Esophagus (tissue), 2 donors: ENCODE results near the gene GRK4. TPM values are rescaled to one million over a fixed set of nuclear protein-coding genes. Genes with fewer than 3 reads are reported as not detected.
"Not testable (repeated sequence)": the region's sequence is repeated elsewhere in the genome, so short reads cannot be mapped to it uniquely, and the experiment has no call there.

Experiments
- H3K27ac ChIP-seq, 2 donors: one replicate each; pipeline ENCODE4 v1.5.1; 2013; ENCODE audit warnings: low read depth in 2 of 2, mild to moderate bottlenecking in 2 of 2, inconsistent platforms in 1 of 2, low read length in 1 of 2, moderate library complexity in 1 of 2
- H3K27me3 ChIP-seq, 2 donors: one replicate each; pipeline ENCODE4 v1.6.1; 2013; ENCODE audit warnings: low read length in 2 of 2, control low read depth in 1 of 2, mild to moderate bottlenecking in 1 of 2; ENCODE audit not compliant: insufficient read depth in 2 of 2, control insufficient read depth in 1 of 2
- H3K36me3 ChIP-seq, 2 donors: one replicate each; pipeline ENCODE4 v1.6.1; 2013; ENCODE audit warnings: low read length in 1 of 2; ENCODE audit not compliant: control insufficient read depth in 2 of 2, insufficient read depth in 2 of 2
- H3K4me1 ChIP-seq, 2 donors: one replicate each; pipeline ENCODE4 v1.6.1; 2013; ENCODE audit warnings: low read length in 1 of 2; ENCODE audit not compliant: control insufficient read depth in 2 of 2, insufficient read depth in 2 of 2
- H3K4me3 ChIP-seq, 2 donors: one replicate each; pipeline ENCODE4 v1.5.1; 2013; ENCODE audit warnings: low read length in 2 of 2, mild to moderate bottlenecking in 2 of 2, low read depth in 1 of 2, moderate library complexity in 1 of 2
- H3K9me3 ChIP-seq, 2 donors: one replicate each; pipeline ENCODE4 v1.6.1; 2013; ENCODE audit warnings: mild to moderate bottlenecking in 2 of 2, low read depth in 1 of 2, low read length in 1 of 2, moderate library complexity in 1 of 2; ENCODE audit not compliant: control insufficient read depth in 2 of 2, insufficient read depth in 1 of 2
- WGBS, 2 donors: extraction: QIAGEN DNeasy Blood & Tissue Kit; methylation state at CpG; one replicate each; pipeline ENCODE4 v1.1.7; 2013; 5-methylcytosine and 5-hydroxymethylcytosine counted together
- polyA plus RNA-seq, 2 donors: library from polyadenylated mRNA; stranded (reverse); fragments of 200-250 nt; gene quantifications; one replicate each; pipeline ENCODE4 v1.2.3, GENCODE V29; 2013
- donor health status: healthy with polysubstance abuse.
- donor health status: Bipolar disorder and iron deficiency.

GRK4 gene
- polyA plus RNA-seq, 2 donors, result 1.2 to 1.7 TPM

DNA sequence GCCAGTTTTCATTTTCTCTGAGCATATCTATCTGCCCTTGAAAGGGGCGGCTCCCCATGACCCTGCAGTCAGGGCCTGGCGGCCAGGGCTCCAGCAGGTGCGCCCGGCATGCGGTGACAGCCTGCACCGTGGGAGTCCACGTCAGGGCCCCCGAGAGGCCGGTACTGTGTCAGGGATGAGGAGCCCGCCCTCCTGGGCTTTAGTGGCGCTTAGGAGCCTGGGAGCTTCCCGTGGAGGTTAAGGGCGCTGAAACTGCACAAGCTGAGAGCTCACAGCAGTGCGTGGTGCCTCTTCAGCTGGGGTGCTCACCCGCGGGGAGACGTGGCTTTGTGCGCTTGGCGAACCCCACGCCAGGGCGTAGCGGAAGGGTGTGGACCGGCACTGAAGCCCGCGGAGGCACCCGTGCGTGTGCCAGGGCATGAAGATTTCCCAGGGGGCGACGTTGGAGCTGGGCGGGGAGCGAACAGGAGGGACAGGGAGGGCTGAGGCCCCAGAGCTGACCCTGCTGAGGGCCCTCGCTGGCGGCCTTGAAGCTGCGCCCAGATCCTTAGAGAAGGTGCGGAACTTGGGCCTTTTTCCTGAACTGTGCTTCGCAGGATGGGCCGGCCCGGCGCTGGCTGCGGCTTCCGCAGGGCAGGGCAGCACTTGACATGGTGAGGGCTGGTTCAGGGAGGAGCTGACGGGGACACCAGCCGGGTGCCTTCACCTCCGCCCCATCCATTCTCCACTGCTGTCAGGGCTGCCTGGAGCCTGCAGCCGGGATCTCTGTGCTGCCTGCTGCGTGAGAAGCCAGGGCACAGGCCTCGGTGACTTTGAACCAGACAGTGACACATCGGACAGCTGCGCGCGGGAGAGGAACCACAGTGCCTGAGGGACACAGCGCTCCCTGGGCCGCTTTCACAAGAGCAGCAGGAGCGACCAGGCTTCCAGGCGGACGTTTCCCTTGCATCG lies 78.1 kb downstream of the GRK4 start:
- Histone ChIP-seq H3K4me3 (peak overlapping the region; percentile 35 to 59), H3K9me3 (no peaks in the 10 kb centered on the region)

DNA sequence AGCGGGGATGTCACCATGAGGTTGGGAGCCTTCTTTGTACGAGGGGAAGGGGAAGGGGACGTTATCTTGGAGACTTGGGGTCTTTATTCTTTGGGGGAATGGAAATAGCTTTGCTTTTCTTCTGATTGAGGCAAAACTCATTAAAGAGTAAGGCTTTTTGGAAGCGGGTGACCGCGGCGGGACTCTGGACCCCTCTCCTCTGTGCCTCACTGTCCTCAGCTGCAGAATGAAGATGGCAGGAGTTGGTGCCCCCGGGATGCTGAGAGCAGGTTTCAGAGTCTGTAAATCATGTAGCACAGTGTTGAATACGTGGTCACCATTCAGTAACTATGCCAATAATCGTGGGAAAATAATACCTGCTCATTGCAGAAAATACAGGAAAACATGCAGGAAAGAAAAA lies 78.9 kb downstream of the GRK4 start:
- Histone ChIP-seq H3K36me3 (no peaks in the 10 kb centered on the region), H3K4me3 (peak overlapping the region; percentile 35 to 59), H3K4me1 (peaks cover 0 to 7% of the 10 kb centered on the region in 2 donors), H3K9me3 (no peaks in the 10 kb centered on the region), H3K27ac (peak overlapping the region; percentile 31 to 83), H3K27me3 (no peaks in the 10 kb centered on the region)
- WGBS, 2 donors, result 58 to 59% methylated on average over 10 of the region's 10 CpGs

More for the DNA sequence above, 78.1 kb downstream of the GRK4 start:
- H3K36me3 ChIP-seq, result no peaks in the 10 kb centered on the region
- H3K27me3 ChIP-seq, result no peaks in the 10 kb centered on the region
- H3K4me1 ChIP-seq, result peaks cover 0 to 7% of the 10 kb centered on the region in 2 donors
- 16 to 26% methylated on average over 56 to 57 of the region's 57 CpGs for WGBS, 2 donors
- H3K27ac ChIP-seq, result peak overlapping the region; percentile 81 to 83

- Histone ChIP-seq H3K27me3 (no peaks in the 10 kb centered on the region), H3K27ac (no peak overlapping the region), H3K4me1 (peaks cover 0 to 8% of the 10 kb centered on the region in 2 donors), H3K9me3 (no peaks in the 10 kb centered on the region), H3K36me3 (no peaks in the 10 kb centered on the region), H3K4me3 (no peak overlapping the region)
- WGBS, 2 donors, result 88 to 91% methylated on average over 11 of the region's 11 CpGs
Observed at GRCh38 chr4:3043282-3044020, 80.1 kb downstream of the GRK4 start.

DNA sequence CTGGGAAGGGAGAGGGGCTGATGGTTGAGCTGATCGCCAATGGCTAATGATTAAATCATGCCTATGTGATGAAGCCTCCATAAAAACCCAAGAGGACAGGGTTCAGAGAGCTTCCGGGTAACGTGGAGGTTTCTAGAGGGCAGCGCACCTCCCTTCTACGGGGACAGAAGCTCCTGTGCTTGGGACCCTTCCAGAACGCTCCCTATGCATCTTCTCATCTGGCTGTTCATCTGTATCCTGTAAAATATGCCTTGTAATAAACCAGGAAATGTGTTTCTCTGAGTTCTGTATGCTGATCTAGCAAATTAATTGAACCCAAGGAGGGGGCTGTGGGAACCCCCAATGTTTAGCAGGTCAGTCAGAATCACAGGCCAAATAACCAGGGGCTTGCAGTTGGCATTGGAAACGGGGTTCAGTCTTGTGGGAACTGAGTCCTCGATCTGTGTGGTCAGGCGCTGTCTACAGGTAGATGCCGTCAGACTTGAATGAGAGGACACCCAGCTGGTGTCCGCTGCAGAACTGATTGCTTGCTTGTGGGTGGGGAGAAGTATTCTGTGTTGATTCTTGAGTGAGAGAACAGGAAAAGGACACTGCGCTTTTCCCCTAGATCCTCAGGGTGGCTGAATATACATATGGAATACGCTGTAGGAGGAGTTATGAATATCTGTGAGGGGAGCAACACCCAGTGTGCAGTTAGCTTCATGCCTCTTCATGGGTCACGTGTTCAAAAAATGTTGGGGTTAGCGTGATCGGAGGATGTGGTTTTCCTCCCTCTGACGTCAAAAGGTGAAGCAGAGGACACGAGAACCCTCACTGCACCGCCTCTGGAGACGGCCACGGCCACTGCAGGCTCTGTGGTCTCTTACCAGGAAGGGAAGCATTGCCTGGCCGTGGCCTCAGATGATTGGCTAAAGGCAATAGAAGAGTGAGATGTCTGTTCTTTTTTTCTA lies 81.8 kb downstream of the GRK4 start:
- H3K27ac ChIP-seq, result no peak overlapping the region
- H3K4me3 ChIP-seq, result no peak overlapping the region
- no peaks in the 10 kb centered on the region for H3K36me3 ChIP-seq
- H3K27me3 ChIP-seq, result no peaks in the 10 kb centered on the region
- H3K9me3 ChIP-seq, result no peaks in the 10 kb centered on the region
- peaks cover 0 to 8% of the 10 kb centered on the region in 2 donors for H3K4me1 ChIP-seq
- WGBS, 2 donors, result 76 to 82% methylated on average over 22 of the region's 22 CpGs

- Histone ChIP-seq H3K4me3 (no peak overlapping the region), H3K27ac (no peak overlapping the region), H3K4me1 (peaks cover 0 to 6% of the 10 kb centered on the region in 2 donors), H3K36me3 (no peaks in the 10 kb centered on the region), H3K27me3 (no peaks in the 10 kb centered on the region), H3K9me3 (no peaks in the 10 kb centered on the region)
- WGBS, 2 donors, result 76 to 82% methylated on average over 7 of the region's 7 CpGs
Observed at GRCh38 chr4:3046162-3046561, 82.8 kb downstream of the GRK4 start.

DNA sequence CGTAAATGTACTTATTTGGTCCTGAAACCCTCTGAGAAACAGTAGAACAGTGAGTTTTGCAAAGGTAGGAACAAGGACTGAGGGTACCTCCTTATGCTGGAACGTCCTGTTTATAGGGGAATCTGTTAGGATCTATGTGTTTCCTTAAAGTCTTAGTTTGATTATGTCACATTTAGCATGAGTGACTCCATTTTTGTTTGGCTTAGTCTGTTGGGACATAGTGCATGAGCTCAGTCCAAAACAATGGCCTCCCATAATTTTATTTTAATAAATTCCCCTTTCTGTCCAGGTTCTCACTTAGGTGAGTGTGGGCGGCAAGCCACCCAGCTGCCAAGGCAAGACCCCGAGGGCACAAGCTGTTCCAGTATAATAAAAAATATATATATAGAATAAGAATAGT lies 83.3 kb downstream of the GRK4 start:
- Histone ChIP-seq H3K27me3 (no peaks in the 10 kb centered on the region), H3K4me1 (peaks cover 0 to 6% of the 10 kb centered on the region in 2 donors), H3K4me3 (no peak overlapping the region), H3K9me3 (no peaks in the 10 kb centered on the region), H3K27ac (no peak overlapping the region), H3K36me3 (no peaks in the 10 kb centered on the region)
- 82 to 89% methylated on average over 4 of the region's 4 CpGs for WGBS, 2 donors

DNA sequence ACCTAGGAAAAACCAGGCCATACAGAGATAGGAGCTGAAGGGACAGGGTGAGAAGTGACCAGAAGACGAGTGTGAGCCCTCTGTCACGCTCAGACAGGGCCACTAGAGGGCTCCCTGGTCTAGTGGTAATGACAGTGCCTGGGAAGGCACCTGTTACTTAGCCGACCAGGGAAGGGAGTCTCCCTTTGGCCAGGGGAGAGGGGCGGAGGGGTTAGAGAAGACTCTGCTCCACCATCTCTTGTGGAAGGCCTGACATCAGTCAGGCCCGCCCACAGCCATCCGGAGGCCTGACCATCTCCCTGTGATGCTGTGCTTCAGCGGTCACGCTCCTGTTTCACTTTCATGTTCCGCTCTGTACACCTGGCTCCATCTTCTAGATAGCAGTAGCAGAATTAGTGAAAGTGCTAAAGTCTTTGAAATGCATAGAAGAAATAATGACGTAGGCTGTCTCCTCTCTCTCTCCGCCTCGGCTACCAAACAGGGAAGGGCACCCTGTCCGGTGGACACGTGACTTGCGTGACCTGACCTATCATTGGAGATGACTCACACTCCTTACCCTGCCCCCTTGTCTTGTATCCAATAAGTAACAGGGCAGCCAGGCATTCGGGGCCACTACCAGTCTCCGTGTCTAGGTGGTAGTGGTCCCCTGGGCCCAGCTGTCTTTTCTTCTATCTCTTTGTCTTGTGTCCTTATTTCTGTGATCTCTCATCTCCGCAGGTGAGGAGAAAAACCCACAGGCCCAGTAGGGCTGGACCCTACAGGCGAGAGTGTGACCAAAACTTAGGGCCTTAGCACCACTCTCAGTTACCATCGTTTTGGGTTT lies 84.3 kb downstream of the GRK4 start:
- WGBS, 2 donors, result 43 to 56% methylated on average over 20 of the region's 20 CpGs
- Histone ChIP-seq H3K9me3 (no peaks in the 10 kb centered on the region), H3K4me1 (peaks cover 0 to 2% of the 10 kb centered on the region in 2 donors), H3K4me3 (peak overlapping the region; percentile 5 to 29), H3K27ac (no peak overlapping the region), H3K36me3 (no peaks in the 10 kb centered on the region), H3K27me3 (no peaks in the 10 kb centered on the region)

GRCh38 chr4:3051141-3051897 lies 87.9 kb downstream of the GRK4 start:
- 82 to 92% methylated on average over 10 to 12 of the region's 12 CpGs for WGBS, 2 donors
- not testable (repeated sequence) for H3K9me3 ChIP-seq, H3K4me3 ChIP-seq

More at GRCh38 chr4:3051141-3051897, 87.9 kb downstream of the GRK4 start:
- not testable (repeated sequence) for H3K36me3 ChIP-seq, H3K27ac ChIP-seq, H3K27me3 ChIP-seq, H3K4me1 ChIP-seq
